ENCODE results near the gene HOXC11. TPM values are rescaled to one million over a fixed set of nuclear protein-coding genes. Genes with fewer than 3 reads are reported as not detected.

The HOXC11 gene
- total and polyA plus RNA-seq, 2 donors: 1.3 to 1.5 TPM

DNA sequence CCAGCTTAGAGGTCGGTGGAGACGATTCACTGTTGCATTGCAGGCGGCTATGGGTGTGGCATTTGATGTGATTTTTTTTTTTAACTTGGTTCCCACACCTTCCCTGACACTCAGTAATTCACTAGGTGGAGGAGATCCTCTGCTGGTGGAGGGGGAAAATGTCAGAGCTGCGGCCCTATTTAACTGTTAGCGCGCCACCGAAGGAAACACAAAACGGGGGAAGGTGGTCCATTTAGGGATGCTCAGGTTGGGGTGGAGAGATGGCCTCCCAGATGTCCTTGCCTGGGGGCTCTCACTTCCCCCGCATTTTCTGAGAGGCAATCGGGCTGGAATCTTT is 22.5 kb upstream of the HOXC11 start:
- Histone ChIP-seq H3K4me1 (ENCODE audit: insufficient read depth) (no peaks in the 10 kb centered on the region), H3K4me3 (ENCODE audit: low read depth, low read length) (no peak overlapping the region), H3K36me3 (ENCODE audit: insufficient read depth) (no peaks in the 10 kb centered on the region), H3K27ac (ENCODE audit: low read depth) (no peak overlapping the region)
- WGBS: 14% methylated on average over 10 of the region's 10 CpGs
- no peak for DNase-seq (ENCODE audit: extremely low spot score)

DNA sequence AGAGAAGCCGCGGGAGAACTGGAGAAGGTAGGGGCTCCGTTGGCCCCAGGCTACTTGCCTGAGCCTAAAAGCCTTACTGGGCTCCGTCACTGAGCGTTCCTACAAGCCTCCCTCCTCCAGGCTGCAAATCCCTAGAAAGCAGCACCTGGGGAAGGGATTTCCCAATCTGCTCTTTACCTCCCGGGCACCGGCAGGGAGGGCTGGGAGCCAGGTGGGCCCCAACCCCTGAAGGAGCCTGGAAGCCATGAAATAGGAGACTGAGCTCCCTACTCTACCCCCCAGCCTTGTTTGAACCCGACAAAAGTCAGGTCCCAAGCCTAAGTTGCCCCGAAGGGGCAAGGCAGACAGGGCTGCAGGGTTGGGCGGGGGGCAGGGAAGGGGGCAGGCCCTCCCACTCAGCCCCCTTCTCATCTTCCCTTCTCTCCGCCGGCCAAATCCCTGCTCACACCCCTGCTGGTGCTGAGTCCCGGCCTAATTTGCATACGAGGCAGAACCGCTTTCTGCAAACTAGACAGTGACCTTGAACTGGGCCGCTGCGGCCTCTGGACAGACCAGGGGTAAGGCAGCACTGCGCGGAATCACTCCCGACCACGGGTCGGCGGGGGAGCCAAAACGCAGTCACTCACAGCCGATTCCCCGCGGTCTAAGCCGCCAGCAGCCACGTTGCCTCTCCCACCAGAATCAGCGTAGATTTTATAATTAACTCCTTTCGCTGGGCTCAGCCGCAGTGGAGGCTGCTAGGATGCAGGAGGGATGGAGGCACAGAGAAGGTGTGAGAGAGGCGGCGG is 21.9 kb upstream of the HOXC11 start:
- H3K4me1 ChIP-seq (ENCODE audit: insufficient read depth): no peaks in the 10 kb centered on the region
- H3K27ac ChIP-seq (ENCODE audit: low read depth): no peak overlapping the region
- DNase-seq (ENCODE audit: extremely low spot score): no peak
- 17% methylated on average over 34 of the region's 34 CpGs for WGBS
- no peaks in the 10 kb centered on the region for H3K36me3 ChIP-seq (ENCODE audit: insufficient read depth)
- no peak overlapping the region for H3K4me3 ChIP-seq (ENCODE audit: low read depth, low read length)

- WGBS: 11% methylated on average over 47 of the region's 47 CpGs
- Histone ChIP-seq H3K4me3 (ENCODE audit: low read depth, low read length) (no peak overlapping the region), H3K36me3 (ENCODE audit: insufficient read depth) (no peaks in the 10 kb centered on the region), H3K27ac (ENCODE audit: low read depth) (no peak overlapping the region), H3K4me1 (ENCODE audit: insufficient read depth) (no peaks in the 10 kb centered on the region)
- DNase-seq (ENCODE audit: extremely low spot score): no peak
Observed at GRCh38 chr12:53951577-53952334, 21.2 kb upstream of the HOXC11 start.

DNA sequence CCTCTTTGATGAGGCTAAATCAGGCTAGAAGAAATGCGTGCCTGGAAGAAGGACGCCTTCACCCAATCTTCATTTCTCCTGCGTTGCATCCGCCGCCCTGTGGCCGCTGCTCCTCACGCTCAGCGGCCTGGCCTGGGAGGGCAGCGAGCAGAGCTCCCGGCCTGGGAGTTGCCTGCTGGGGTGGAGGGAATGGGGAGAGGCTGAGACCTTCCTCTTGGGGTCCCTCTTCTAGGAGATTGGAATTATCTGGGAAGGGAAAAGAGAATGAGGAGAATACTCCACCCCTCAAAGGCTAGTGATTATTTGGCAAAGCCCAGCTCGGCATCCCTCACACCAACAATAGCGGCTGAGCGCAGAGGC is 20.6 kb upstream of the HOXC11 start:
- H3K4me1 ChIP-seq (ENCODE audit: insufficient read depth): no peaks in the 10 kb centered on the region
- H3K27ac ChIP-seq (ENCODE audit: low read depth): no peak overlapping the region
- DNase-seq (ENCODE audit: extremely low spot score): no peak
- WGBS: 38% methylated on average over 13 of the region's 13 CpGs
- no peaks in the 10 kb centered on the region for H3K36me3 ChIP-seq (ENCODE audit: insufficient read depth)
- no peak overlapping the region for H3K4me3 ChIP-seq (ENCODE audit: low read depth, low read length)

DNA sequence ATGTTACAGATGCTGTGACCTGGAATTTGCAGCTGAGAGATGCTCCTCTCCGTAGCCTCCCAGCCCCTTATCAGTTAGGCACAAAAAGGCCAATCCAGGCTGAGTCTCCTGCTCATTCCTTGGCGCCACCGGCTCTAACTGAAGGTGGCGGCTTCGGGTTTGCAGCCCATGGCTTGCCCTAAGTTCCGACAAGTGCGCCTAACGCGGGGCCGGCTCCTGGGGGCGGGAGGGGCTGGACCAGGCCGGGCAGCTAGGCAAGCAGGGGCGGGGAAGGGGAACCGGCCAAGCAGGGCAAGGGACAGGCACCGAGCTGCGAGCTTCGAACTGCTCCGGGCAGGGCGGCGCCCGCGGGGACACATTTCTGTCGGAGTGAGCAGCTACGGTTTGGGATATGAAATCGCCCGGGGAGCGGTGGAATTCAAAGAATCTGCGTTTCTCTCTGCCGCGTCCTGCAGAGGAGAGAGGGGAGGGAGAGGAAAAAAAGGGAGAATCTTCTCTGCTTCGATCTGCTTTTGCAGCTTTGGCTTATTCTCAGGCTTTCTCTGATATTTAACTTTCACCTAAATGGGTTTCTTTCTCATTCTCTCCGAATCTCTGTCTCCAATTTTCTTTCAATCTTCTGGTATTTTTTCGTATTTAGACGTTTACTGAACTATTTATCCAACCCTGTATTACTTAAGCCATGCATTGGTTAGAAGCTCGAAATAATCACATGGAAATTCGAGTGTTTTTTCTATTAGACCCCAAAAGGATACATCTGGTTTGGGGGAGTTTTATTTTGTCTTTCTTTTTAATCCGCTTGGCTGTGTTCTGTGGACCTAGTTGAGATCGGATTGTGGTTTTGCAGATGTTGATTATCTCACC is 19.8 kb upstream of the HOXC11 start:
- no peak overlapping the region for H3K4me3 ChIP-seq (ENCODE audit: low read depth, low read length)
- no peak for DNase-seq (ENCODE audit: extremely low spot score)
- H3K27ac ChIP-seq (ENCODE audit: low read depth): no peak overlapping the region
- H3K4me1 ChIP-seq (ENCODE audit: insufficient read depth): no peaks in the 10 kb centered on the region
- H3K36me3 ChIP-seq (ENCODE audit: insufficient read depth): no peaks in the 10 kb centered on the region
- WGBS: 16% methylated on average over 38 of the region's 38 CpGs

- WGBS: 20% methylated on average over 19 of the region's 19 CpGs
- DNase-seq (ENCODE audit: extremely low spot score): no peak
Observed at GRCh38 chr12:53953831-53954693, 18.9 kb upstream of the HOXC11 start.

GRCh38 chr12:53954694-53955035 is 18.3 kb upstream of the HOXC11 start, which contains the start of gene HOXC12:
Gene HOXC12 (plus strand): TSS chr12:53954903. CDS start chr12:53954930, 27 bp downstream.
- H3K27ac ChIP-seq (ENCODE audit: low read depth): no peak within 1 kb of the TSS
- no peaks in the 10 kb centered on the region for H3K4me1 ChIP-seq (ENCODE audit: insufficient read depth)
- DNase-seq (ENCODE audit: extremely low spot score): no peak
- WGBS: 2% methylated on average over 20 of the region's 20 CpGs
- no peak within 1 kb of the TSS for H3K4me3 ChIP-seq (ENCODE audit: low read depth, low read length)
- H3K36me3 ChIP-seq (ENCODE audit: insufficient read depth): no peaks in the 10 kb centered on the region

More at GRCh38 chr12:53953831-53954693, 18.9 kb upstream of the HOXC11 start:
- Histone ChIP-seq H3K4me3 (ENCODE audit: low read depth, low read length) (no peak overlapping the region), H3K4me1 (ENCODE audit: insufficient read depth) (no peaks in the 10 kb centered on the region), H3K36me3 (ENCODE audit: insufficient read depth) (no peaks in the 10 kb centered on the region), H3K27ac (ENCODE audit: low read depth) (no peak overlapping the region)

- Histone ChIP-seq H3K27ac (ENCODE audit: low read depth) (no peak overlapping the region), H3K36me3 (ENCODE audit: insufficient read depth) (no peaks in the 10 kb centered on the region), H3K4me1 (ENCODE audit: insufficient read depth) (no peaks in the 10 kb centered on the region), H3K4me3 (ENCODE audit: low read depth, low read length) (no peak overlapping the region)
- no peak for DNase-seq (ENCODE audit: extremely low spot score)
- 4% methylated on average over 86 of the region's 86 CpGs for WGBS
Observed at GRCh38 chr12:53955036-53955775, 17.7 kb upstream of the HOXC11 start.

DNA sequence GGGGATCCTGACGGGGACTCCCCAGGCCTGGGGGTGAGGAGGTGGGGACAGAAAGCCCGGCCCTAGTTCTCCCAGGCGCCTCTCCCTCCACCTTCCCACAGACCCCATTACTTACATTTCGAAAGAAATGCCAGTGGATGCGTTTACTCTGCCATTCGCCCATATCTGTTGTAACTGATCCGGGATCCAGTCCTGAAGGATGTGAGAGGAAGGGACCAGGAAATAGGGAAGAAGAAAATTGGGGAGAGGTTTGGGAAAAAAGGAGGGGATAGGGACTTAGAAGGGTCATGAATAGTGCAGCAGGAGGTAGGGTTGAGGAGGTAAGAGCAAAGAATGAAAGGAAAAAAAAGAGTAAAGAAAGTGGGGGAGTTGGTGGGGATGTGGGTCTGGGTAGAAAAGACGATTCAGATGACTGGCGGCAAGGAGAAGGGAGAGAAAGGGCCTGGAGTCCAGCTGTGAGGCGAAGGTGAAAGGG is 17.1 kb upstream of the HOXC11 start:
- H3K27ac ChIP-seq (ENCODE audit: low read depth): no peak overlapping the region
- 32% methylated on average over 10 of the region's 10 CpGs for WGBS

DNA sequence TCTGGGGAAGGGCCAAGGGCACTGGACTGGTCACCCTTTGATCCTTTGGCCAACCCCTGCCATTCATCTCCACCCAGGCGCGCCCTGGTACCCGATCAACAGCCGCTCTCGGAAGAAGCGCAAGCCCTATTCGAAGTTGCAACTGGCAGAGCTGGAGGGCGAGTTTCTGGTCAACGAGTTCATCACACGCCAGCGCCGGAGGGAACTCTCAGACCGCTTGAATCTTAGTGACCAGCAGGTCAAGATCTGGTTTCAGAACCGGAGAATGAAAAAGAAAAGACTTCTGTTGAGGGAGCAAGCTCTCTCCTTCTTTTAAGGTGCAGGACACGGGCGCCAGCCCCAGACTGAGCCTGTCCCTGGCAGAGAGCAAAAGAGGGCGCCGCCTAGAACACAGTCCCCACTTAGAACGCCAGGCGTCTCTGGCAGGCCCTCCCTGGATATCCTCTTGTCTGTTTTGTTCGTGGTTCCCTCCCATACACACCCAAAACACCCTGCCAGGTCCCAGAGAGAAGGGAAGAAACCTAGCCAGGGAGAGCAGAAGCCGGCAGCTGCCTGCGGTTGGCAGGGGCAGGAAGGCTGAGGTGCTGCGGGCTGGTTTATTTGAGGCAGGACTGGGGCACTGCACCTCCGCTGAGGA is 16.6 kb upstream of the HOXC11 start:
- Histone ChIP-seq H3K4me3 (ENCODE audit: low read depth, low read length) (no peak overlapping the region), H3K27ac (ENCODE audit: low read depth) (no peak overlapping the region), H3K36me3 (ENCODE audit: insufficient read depth) (no peaks in the 10 kb centered on the region), H3K4me1 (ENCODE audit: insufficient read depth) (no peaks in the 10 kb centered on the region)
- DNase-seq (ENCODE audit: extremely low spot score): no peak
- 42% methylated on average over 25 of the region's 25 CpGs for WGBS

More for the DNA sequence above, 17.1 kb upstream of the HOXC11 start:
- Histone ChIP-seq H3K4me3 (ENCODE audit: low read depth, low read length) (no peak overlapping the region), H3K36me3 (ENCODE audit: insufficient read depth) (no peaks in the 10 kb centered on the region), H3K4me1 (ENCODE audit: insufficient read depth) (no peaks in the 10 kb centered on the region)
- DNase-seq (ENCODE audit: extremely low spot score): no peak

DNA sequence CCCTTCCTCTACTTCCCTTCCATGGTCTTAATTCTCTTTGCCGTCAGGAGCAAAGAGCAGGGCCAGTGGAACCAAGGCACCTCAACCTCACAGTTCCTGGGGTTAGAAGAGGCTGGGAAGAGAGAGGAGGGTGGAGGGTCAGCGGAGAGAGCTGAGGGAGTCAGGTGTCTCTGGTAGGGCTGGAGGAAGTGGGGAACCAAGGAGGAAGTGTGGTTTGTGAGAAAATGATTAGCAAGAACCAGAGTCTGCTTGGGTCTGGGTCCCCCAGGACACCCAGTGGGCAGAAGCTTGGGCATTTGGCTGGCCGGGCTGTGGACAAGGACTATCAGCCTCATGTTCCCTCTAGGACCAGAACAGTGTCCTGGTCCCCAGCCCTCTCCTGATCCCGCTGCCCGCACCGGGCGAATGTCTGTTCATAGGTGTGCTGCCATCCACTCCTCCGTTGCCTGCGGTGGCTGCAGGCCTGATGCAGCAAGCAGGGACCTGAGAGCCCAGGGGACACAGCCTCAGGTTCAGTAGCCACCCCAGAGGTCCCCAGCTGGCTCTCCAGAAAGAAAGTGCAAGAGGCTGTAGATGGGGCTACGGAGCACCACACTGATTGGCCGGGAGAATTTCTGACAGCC is 15.9 kb upstream of the HOXC11 start:
- 56% methylated on average over 11 of the region's 11 CpGs for WGBS
- DNase-seq (ENCODE audit: extremely low spot score): no peak

DNA sequence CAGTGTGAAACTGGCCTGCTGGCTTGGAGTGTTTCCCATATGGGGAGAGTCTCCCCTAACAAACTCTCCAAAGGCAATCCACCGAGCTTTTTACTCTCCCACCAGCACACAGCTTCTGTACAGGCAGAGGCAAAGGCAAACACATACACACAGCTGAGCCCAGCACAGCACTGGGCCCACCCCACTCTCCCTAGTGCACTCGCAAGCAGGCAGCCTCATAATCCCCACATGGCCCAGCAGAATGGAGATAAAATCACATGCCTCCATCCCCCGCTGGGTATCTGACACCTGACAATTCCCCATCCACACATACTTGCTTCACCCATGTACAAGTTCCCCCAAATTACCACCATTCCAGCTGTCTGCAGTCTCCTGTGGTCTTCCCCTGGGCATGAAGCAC is 14.8 kb upstream of the HOXC11 start:
- no peaks in the 10 kb centered on the region for H3K36me3 ChIP-seq (ENCODE audit: insufficient read depth)
- 64% methylated on average over 3 of the region's 3 CpGs for WGBS
- no peak overlapping the region for H3K27ac ChIP-seq (ENCODE audit: low read depth)
- no peak for DNase-seq (ENCODE audit: extremely low spot score)
- H3K4me3 ChIP-seq (ENCODE audit: low read depth, low read length): no peak overlapping the region
- H3K4me1 ChIP-seq (ENCODE audit: insufficient read depth): no peaks in the 10 kb centered on the region

More for the DNA sequence above, 15.9 kb upstream of the HOXC11 start:
- no peaks in the 10 kb centered on the region for H3K36me3 ChIP-seq (ENCODE audit: insufficient read depth)
- no peak overlapping the region for H3K27ac ChIP-seq (ENCODE audit: low read depth)
- no peak overlapping the region for H3K4me3 ChIP-seq (ENCODE audit: low read depth, low read length)
- no peaks in the 10 kb centered on the region for H3K4me1 ChIP-seq (ENCODE audit: insufficient read depth)

All from urinary bladder (tissue), 4 donors.